ENCODE data around the gene G2E3. TPM values are rescaled to one million over a fixed set of nuclear protein-coding genes. Genes with fewer than 3 reads are reported as not detected.
A peak's percentile ranks its signal among the peaks of the same experiment; 100 is the strongest.

G2E3 gene
- total and polyA plus RNA-seq, 2 of the 4 experiments (the other 2 are of a cell fraction) = 9.6 to 19.4 TPM

GRCh38 chr14:30533126-30533525 lies 25.8 kb upstream of the G2E3 start:
- no peak for TF ChIP-seq CHD1 (IDR thresholded peaks at IDR 0.05; ENCODE audit: low read depth, low read length)
- no peak for TF ChIP-seq SMC3 (IDR thresholded peaks at IDR 0.05; ENCODE audit: low read depth, low read length)
- TF ChIP-seq ELK1 (IDR thresholded peaks at IDR 0.05; ENCODE audit: borderline replicate concordance, low read depth, low read length) = no peak
- TF ChIP-seq MAFK (IDR thresholded peaks at IDR 0.05; ENCODE audit: low read depth, low read length) = 0 out of 2 replicates have a peak, but pooled peaks have one; percentile 28
- no peak for TF ChIP-seq MXI1 (IDR thresholded peaks at IDR 0.05; ENCODE audit: borderline replicate concordance, low read depth, low read length)
- TF ChIP-seq NFE2L2 (IDR thresholded peaks at IDR 0.05; ENCODE audit: low read depth, low read length) = no peak
- TF ChIP-seq POLR2A (IDR thresholded peaks at IDR 0.05; ENCODE audit: low read depth, low read length) = no peak
- Histone ChIP-seq H2AFZ (replicated peaks; ENCODE audit: low read length, poor library complexity) (no peak overlapping the region), H2AK5ac (ENCODE audit: low read depth, low read length) (no peak overlapping the region), H4K20me1 (ENCODE audit: insufficient read depth, low read length) (no peaks in the 10 kb centered on the region), H4K5ac (ENCODE audit: low read depth, low read length) (no peak overlapping the region), H3K4ac (ENCODE audit: low read depth, low read length) (no peak overlapping the region), H3K9ac (ENCODE audit: low read depth, low read length) (no peak overlapping the region), H3K4me3 (ENCODE audit: insufficient read depth, low read depth, low read length) (no peak overlapping the region), H3K9me3 (ENCODE audit: control insufficient read depth, insufficient read depth, low read length) (no peaks in the 10 kb centered on the region), H3K9me1 (ENCODE audit: insufficient read depth, low read length) (no peaks in the 10 kb centered on the region), H2BK20ac (ENCODE audit: low read depth, low read length) (no peak overlapping the region), H2BK15ac (ENCODE audit: low read depth, low read length) (no peak overlapping the region), H3K27me3 (ENCODE audit: control insufficient read depth, insufficient read depth, low read length) (peaks cover 3% of the 10 kb centered on the region; the same call in 1 of the 2 replicates), H2BK5ac (ENCODE audit: low read depth, low read length, poor library complexity, severe bottlenecking) (no peak overlapping the region), H3K4me2 (ENCODE audit: low read depth, low read length) (no peak overlapping the region), H4K8ac (ENCODE audit: low read depth in 2 of 2, low read length in 2 of 2) (no peak overlapping the region), H4K91ac (ENCODE audit: insufficient read depth, low read depth, low read length) (no peak overlapping the region), H3K4me1 (ENCODE audit: control insufficient read depth, insufficient read depth, low read length) (no peaks in the 10 kb centered on the region), H3K79me1 (ENCODE audit: low read depth in 1 of 2, low read length in 2 of 2) (no peaks in the 10 kb centered on the region), H2AK9ac (replicated peaks; ENCODE audit: low read depth, low read length, poor library complexity) (no peak overlapping the region), H3K56ac (ENCODE audit: extremely low read depth, insufficient read depth, low read length) (no peak overlapping the region), H2BK120ac (ENCODE audit: low read depth, low read length) (no peak overlapping the region), H3K14ac (replicated peaks; ENCODE audit: low read depth, low read length) (no peak overlapping the region), H3K36me3 (ENCODE audit: control insufficient read depth, insufficient read depth, low read length) (no peaks in the 10 kb centered on the region), H3K23ac (ENCODE audit: low read depth, low read length) (no peak overlapping the region), H3K27ac (ENCODE audit: insufficient read depth, low read length) (no peak overlapping the region), H3K18ac (ENCODE audit: low read depth, low read length) (no peak overlapping the region)
- CTCF ChIA-PET = no interaction called here
- ATAC-seq (ENCODE audit: low read depth) (no peak), DNase-seq (no peak)
- dilution Hi-C loops (cut with HindIII; ENCODE audit: low sequenced_read_pairs, unreplicated experiment) = no loop called here
- BruUV-seq (replicated peaks) = no TSS peak
- intact Hi-C loops (cut with micrococcal nuclease) = no loop called here
- POLR2A ChIA-PET (ENCODE audit: unreplicated experiment) = no interaction called here
- in situ Hi-C loops (cut with MboI; ENCODE audit: low sequenced_read_pairs) = no loop called here
- WGBS, 2 experiments (ENCODE audit: extremely low coverage in 2 of 2, insufficient read length in 1 of 2) = no CpG with 5 or more reads among the region's 1 CpG

Measured in IMR-90 (cell line).